GM21529 (cell line): ENCODE data around the gene C10orf90.
"Not testable (repeated sequence)": the region's sequence is repeated elsewhere in the genome, so short reads cannot be mapped to it uniquely, and the experiment has no call there.

Experiments
- ATAC-seq: cut with Tn5 transposase; IDR thresholded peaks from one replicate; pipeline ENCODE4 v1.9.1; 2021; ENCODE audit not compliant: unreplicated experiment

C10orf90 gene

DNA sequence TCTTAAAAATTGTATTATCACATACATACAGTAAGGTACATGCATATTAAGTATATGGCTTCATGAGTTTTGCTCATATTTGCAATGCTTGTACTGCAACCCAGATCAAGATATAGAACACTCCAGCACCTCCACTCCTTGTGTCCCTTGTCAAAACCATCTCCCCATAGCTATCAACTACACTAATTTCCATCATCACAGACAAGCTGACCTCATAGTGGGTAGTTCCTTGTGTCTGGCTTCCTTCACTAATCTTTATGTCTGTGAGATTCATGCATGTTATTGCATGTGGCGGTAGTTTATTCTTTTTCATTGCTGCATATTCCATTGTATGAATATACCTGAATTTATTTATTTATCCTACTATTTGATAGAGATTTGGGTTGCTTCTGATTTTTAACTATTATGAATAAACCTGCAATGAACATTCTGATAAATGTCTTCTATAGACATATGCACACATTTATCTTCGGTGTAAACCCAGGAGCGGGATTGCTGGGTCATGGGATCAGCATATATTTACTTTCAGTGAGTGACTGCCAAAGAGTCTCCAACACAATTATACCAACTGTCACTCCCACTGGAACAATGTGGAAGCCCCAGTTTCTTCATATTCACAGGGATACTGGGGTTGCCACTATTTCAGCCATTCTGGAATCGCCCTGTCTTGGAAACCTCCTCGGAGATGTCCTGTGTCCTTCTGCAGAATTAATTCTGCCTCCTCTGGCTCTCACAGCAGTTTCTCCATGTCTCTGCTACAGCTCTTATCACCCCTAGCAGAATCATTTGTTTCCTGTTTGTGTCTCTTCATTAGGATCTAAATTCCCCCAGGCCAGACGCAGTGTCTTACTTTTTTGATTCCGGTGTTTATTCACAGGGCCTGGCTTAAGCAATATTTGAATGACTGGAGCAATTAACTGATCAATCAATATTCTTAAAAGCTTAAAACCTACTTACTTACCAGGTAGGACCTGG lies 267.5 kb downstream of the C10orf90 start:
- ATAC-seq, result no peak

- no peak for ATAC-seq
Measured at GRCh38 chr10:126400641-126401040, 269.9 kb downstream of the C10orf90 start.

DNA sequence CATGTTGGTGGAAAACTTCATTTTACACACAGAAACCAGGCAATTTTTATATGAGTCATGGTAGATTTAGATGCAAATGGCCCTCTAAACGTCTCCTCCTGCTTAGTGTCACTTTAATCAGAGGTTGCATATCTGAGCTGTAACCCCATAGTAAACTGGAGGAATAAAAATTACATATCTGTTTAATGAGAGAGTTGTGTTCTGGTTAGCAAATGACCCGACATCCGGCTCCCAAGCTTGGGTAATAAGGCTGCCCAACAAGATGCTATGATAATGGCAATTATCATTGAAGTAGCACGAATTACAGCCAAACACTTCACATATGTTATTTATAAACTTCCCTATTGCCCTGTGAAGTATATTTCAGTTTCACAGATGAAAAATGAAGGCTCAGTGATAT lies 271.6 kb downstream of the C10orf90 start:
- ATAC-seq, result no peak

- no peak for ATAC-seq
Measured at GRCh38 chr10:126398383-126398743, 272.1 kb downstream of the C10orf90 start.

GRCh38 chr10:126397640-126398382 lies 272.7 kb downstream of the C10orf90 start:
- ATAC-seq, result no peak

DNA sequence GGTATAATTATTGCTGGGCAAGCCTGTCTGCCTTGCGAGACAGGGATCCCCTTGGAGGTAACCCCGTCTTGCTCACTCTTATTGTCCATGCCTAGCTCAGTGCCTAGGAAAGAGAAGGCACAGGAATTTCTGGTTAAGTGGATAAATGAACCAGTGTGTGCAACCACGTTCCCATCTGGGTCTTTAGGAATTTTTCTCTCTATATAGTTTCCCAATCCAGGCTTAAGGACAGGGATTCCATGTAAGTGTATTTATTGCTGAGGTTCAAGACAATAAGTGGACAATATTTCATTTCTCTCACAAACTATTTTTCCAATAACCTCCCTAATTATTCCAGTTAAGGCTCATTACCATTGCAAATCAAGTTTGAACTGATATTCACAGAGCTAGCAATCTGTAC lies 273.3 kb downstream of the C10orf90 start:
- no peak for ATAC-seq

DNA sequence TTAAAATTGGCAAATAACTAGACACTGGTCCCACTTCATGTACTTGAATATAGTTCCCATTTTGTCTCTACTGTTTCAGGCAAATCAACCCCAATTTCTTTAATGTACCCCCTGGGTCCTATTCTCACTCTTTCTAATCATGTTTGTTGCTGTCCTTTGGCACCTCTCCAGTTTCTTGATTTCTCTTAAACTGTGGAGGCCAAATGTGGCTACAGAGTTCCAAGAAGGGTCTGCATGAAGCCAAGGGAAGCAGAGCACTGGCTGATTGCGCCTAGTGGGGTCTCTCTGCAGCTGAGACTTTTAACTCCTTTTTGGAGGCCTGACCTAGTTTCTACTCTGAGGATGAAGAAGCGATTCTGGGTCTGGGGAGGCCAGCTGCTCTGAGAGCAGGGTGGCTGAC lies 275.5 kb downstream of the C10orf90 start:
- no peak for ATAC-seq

DNA sequence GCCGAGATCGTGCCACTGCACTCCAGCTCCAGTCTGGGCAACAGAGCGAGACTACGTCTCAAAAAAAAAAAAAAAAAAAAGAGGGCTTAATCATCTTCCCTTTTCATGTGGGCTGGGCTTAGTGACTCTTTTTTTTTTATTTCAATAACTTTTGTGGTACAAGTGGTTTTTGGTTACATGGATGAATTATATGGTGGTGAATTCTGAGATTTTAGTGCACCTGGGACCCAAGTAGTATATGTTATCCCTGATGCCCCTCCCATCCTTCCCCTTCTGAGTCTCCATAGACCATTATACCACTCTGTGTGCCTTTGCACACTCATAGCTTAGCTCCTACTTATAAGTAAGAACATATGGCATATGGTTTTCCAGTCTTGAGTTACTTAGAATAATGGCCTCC lies 277.4 kb downstream of the C10orf90 start:
- ATAC-seq, result no peak

- ATAC-seq, result no peak
Measured at GRCh38 chr10:126392469-126392868, 278.0 kb downstream of the C10orf90 start.

DNA sequence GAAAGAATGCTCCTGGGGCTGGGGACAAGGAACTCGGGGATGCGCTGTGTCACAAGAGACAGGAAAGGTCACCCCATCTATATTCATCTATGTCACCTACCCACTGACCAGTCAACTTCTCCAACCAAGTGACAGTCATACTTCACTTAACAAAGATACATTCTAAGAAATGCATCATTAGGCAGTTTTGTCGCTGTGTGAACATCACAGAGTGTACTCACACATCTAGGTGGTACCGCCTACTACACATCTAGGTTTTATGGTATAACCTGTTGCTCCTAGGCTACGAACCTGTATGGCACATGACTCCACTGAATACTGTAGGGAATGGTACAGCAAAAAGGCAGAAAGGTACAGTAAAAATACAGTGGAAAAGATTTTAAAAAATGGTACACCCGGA lies 278.4 kb downstream of the C10orf90 start:
- no peak for ATAC-seq

DNA sequence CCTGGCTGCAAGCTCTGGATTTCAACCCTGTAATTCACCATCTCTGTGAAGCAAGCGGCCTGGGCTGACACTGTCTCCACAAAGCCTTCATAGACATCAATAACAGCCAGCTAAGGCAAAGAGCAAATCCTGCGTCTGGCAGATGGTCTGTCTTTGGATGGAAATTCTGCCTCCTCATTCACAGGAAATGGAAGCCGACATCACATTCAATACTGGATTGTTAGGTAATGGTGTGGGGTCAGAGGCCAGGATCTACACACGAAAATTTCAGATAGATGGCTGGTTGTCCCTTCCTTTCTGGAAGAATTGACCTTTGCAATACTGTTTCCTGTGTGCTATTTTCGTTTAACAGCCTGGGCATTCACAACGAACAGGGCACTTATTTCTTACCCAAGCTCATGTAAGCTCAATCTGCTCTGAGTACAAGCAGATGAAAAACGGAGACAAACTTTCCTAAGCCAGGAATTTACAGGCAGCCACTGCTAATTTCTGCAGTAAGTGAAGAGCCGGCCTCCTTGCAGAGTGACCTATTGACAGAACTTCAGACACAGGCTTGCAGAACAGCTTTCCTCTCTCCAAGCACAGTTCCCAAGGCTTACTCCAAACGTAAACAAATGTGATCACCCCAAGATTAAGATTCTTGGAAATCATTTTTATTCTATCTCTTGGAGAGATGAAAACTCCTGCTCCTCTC lies 279.2 kb downstream of the C10orf90 start:
- ATAC-seq, result no peak

GRCh38 chr10:126390324-126390723 lies 280.2 kb downstream of the C10orf90 start:
- ATAC-seq, result no peak

- ATAC-seq, result no peak
Measured at GRCh38 chr10:126387931-126388911, 282.3 kb downstream of the C10orf90 start, which contains the start of gene ADAM12. ADAM12 (minus strand) TSS chr10:126388477; CDS start chr10:126388145, 332 bp downstream.

- no peak for ATAC-seq
Measured at GRCh38 chr10:126387041-126387921, 283.2 kb downstream of the C10orf90 start.

DNA sequence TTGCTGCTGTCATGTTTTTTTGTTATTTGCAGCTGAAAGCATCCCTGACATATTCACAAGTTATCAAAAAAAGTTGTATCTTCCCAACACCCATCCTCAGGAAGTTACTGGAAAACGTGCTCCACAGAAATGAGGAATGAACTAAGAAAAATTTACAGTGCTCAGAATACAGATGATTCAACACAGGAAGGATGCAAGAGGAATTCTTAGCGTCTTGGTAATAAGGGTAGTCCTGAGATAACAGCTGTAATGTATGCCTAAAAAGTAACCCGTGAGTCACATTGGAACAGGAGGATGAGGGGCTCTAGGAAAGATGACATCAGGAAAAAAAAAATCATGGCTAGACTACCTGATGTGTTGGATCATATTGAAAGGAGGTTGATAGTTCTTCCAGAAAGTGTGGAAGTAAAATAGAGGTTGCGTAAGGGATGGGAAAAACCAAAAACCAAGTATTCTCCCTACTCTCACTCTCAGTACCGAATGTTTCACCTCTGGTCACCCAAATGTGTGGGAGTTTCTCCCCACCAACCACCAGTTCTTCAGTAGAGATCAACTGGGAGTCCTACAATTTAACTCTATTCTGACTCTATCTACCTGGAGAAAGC lies 286.1 kb downstream of the C10orf90 start:
- ATAC-seq, result no peak

GRCh38 chr10:126380352-126381076 lies 290.0 kb downstream of the C10orf90 start:
- ATAC-seq, result no peak

- ATAC-seq, result not testable (repeated sequence)
Measured at GRCh38 chr10:126379166-126379565, 291.3 kb downstream of the C10orf90 start.

- no peak for ATAC-seq
Measured at GRCh38 chr10:126376956-126377355, 293.5 kb downstream of the C10orf90 start.
